NCI-H345 treated with DMSO at 0.1 percent for 48 hours (cell line): Measurements from ENCODE around the gene SMG6.

ENCODE experiments used
- DNase-seq: peaks from one replicate; lab custom pipeline; 2025; ENCODE audit not compliant: unreplicated experiment; lab: John Stamatoyannopoulos, UW

SMG6 gene

DNA sequence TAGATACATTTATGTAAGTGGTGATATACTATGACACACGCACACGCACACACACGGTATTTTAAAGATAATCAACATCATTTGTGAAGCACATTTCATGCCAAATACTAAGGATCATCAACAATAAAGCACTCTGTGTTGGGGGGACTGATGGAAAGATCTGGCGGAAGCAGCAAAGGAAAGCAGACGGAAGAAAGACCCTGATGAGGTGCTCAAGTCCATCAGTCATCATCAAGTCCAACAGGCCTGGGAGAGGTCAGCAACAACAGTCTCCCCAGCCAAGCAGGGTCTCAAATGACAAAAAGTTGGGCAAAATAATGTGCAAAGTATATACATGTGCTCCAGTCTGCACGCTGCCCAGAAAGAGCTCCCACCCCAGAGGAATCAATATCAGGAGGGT, 193.1 kb downstream of the SMG6 start:
- DNase-seq, result no peak

- DNase-seq, result no peak
These were observed 195.4 kb downstream of the SMG6 start for GRCh38 chr17:2108170-2108569.

DNA sequence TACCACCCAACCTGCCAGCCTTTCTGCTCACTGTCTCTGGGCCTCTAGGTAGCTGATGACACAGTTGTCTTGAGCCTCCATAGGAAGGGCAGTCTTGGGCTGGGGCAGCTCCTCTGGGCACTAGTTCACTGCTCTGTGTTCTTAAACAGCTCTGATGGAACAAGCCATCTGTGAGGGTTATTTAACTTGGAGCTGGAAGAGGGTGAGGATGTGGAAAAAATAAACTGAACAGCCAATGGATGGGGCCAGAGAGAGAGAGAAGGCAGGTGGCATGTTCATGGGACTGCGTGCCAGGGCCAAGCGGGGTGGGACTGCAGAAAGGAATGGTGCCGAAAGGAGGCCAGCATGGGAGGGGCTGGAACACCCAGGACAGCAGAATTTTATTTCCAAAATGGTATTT, 196.1 kb downstream of the SMG6 start:
- DNase-seq, result no peak

- DNase-seq, result no peak
These were observed 196.5 kb downstream of the SMG6 start for GRCh38 chr17:2107050-2107449.

GRCh38 chr17:2106308-2106955, 197.2 kb downstream of the SMG6 start:
- no peak for DNase-seq

- no peak for DNase-seq
These were observed 197.9 kb downstream of the SMG6 start for GRCh38 chr17:2105663-2106062.

- no peak for DNase-seq
These were observed 200.4 kb downstream of the SMG6 start for GRCh38 chr17:2102931-2103809.

GRCh38 chr17:2101448-2102257, 201.9 kb downstream of the SMG6 start:
- no peak for DNase-seq

- no peak for DNase-seq
These were observed 208.1 kb downstream of the SMG6 start for GRCh38 chr17:2095536-2095910.

GRCh38 chr17:2094891-2095535, 208.6 kb downstream of the SMG6 start:
- DNase-seq, result no peak

- no peak for DNase-seq
These were observed 210.2 kb downstream of the SMG6 start for GRCh38 chr17:2093349-2093748.

- DNase-seq, result no peak
These were observed 211.3 kb downstream of the SMG6 start for GRCh38 chr17:2092253-2092652.

DNA sequence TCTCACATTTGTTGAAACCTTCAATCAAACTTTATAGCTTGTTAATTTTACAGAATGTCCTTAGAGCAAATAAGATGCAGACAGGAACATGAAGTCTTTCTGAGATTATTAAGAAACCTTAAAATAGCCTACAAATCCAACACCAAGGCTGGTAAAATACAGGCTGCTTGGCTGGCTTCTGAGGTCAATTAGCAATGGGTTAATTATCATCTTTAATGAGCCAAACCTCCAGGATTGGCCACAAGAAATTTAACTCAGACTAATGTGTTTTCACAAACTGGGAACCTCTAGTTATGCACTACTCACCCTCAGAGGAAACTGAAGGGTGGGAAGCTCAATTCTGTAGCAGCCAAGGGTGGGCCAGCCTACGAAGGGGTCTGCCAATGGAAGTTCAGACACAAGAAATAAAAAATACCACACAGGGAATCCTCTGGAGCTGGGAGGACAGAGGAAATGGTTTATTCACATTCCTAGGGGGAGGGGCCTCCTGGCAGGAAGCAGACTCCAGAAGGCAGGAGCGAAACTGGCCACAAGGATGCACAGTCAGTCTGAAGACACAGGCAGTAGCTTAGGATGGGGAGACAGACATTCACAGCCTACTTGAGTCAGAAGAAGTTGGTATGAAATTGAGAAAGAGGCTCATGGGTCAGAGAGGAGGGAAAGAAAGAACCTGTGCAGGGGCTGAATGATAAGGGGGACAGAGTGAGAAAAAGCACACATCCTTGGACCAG, 212.6 kb downstream of the SMG6 start:
- DNase-seq, result no peak

GRCh38 chr17:2090210-2090641, 213.4 kb downstream of the SMG6 start:
- no peak for DNase-seq

DNA sequence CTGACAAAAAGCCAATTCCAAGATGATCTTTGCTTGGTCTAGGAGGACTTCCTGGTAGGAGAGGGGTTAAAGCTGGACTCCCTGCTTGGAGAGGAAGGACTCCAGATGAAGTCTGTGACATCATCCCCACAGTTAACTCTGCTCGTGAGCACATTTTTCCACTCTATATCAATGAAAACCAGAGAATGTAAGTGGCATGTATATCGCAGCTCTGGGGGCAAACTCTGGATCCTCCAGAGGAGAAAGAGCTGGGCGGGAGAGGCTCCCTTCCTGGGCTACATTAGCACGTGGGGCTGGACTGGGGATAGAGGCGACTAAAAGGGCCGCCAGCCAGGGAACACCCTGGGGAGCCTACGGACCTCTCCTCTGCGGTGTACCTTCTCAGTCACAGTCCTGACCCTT, 214.6 kb downstream of the SMG6 start:
- DNase-seq, result no peak

- DNase-seq, result no peak
These were observed 215.9 kb downstream of the SMG6 start for GRCh38 chr17:2087597-2088211.

DNA sequence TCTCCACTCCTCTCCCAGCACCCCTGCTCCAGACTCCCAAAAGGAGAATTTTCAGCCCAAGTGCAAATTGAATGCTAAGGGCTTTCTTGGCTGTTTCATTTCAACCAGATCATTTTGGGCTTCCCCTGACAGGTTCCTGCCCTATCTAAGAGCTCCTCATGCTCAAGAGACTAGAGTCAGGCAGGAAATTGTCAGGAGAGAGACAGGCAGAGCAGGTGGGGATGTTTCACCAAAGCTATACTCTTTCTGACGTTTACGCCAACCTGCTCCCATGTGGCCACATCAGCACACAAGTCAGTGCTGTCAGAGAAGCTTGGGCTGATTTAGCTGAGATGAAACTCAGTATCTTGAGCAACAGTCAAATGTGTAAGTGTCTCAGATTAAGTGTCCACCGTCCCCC, 217.3 kb downstream of the SMG6 start:
- no peak for DNase-seq

GRCh38 chr17:2085648-2085949, 218.0 kb downstream of the SMG6 start:
- DNase-seq, result no peak

GRCh38 chr17:2084766-2085647, 218.6 kb downstream of the SMG6 start:
- no peak for DNase-seq
